22Rv1 (cell line): Measurements from ENCODE around the gene UCKL1.

Source experiments
- ZFX ChIP-seq: fragments of 450-650 bp; IDR thresholded peaks from 2 replicates; pipeline ENCODE4 v1.6.1; 2017; ENCODE audit warnings: antibody characterized with exemption, borderline replicate concordance
- TF ChIP-seq, protein P1 (sequence below): fragments of 450-650 bp; IDR thresholded peaks from 2 replicates; pipeline ENCODE4 v1.5.1; 2017; ENCODE audit warnings: mild to moderate bottlenecking

DNA sequence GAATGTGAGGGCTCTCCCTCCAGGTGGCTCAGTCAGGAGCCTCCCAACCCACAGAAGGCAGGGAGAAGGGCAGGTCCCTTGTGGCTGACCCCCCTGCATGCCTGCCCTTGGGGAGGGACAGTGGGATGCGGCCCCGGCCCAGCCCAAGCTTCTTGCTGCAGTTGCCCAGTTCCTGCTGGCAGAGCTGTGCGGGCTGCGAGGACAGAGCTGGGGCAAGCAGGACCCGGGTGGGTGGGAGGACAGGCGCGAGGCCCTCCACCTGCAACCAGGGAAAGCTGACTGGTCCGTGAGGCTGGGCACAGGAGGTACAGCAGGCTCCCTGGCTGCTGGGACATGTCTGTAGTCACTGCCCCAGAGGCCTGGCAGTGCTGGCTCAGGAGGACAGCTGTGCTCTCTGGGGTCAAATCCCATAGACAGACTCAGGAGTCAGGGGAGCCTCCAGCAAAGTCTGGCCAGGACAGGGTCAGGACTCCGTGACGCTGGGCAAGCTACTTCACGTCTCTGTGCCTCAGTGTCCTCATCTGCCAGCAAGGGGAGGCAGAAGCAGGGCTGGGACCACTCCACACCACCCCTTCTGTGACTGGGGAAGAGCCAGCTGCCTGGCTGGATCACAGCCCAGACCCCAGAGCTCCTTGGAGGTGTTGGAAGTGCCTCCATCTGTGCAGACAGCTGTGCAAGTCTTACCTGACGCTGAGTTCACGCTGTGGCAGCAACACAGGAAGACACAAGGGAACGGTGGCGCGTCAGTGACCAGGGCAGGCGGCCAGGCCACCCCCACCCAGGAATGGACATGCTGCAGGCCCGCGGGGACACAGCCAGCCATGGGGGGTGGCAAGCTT is 13.0 kb downstream of the UCKL1 start:
- TF ChIP-seq, protein P1, sequence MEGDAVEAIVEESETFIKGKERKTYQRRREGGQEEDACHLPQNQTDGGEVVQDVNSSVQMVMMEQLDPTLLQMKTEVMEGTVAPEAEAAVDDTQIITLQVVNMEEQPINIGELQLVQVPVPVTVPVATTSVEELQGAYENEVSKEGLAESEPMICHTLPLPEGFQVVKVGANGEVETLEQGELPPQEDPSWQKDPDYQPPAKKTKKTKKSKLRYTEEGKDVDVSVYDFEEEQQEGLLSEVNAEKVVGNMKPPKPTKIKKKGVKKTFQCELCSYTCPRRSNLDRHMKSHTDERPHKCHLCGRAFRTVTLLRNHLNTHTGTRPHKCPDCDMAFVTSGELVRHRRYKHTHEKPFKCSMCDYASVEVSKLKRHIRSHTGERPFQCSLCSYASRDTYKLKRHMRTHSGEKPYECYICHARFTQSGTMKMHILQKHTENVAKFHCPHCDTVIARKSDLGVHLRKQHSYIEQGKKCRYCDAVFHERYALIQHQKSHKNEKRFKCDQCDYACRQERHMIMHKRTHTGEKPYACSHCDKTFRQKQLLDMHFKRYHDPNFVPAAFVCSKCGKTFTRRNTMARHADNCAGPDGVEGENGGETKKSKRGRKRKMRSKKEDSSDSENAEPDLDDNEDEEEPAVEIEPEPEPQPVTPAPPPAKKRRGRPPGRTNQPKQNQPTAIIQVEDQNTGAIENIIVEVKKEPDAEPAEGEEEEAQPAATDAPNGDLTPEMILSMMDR: no peak
- TF ChIP-seq ZFX: no peak
